GM23338 (cell line): ENCODE results near the gene CHN1. TPM values are rescaled to one million over a fixed set of nuclear protein-coding genes. Genes with fewer than 3 reads are reported as not detected.

Experiments
- ATAC-seq: fragments of 200-7000 bp; cut with Tn5 transposase; 3 replicates; pipeline ENCODE4 v1.9.1; 2020
- DNase-seq: peaks from one replicate; pipeline ENCODE4 v3.0.0-alpha.2; 2015; ENCODE audit warnings: low spot score
- H2AFZ ChIP-seq: fragments of 200-600 bp; sonication (generic); 2 replicates; pipeline ENCODE4 v1.8.0; 2016; ENCODE audit warnings: antibody characterized with exemption, mild to moderate bottlenecking, moderate library complexity
- H3F3A ChIP-seq: fragments of 200-600 bp; sonication (generic); replicated peaks from 2 replicates; pipeline ENCODE4 v1.8.0; 2017; ENCODE audit warnings: antibody characterized with exemption, mixed run types, low read depth
- H3K27ac ChIP-seq: fragments of 200-600 bp; sonication (generic); 2 replicates; pipeline ENCODE4 v1.6.1; 2016; ENCODE audit warnings: low read depth
- H3K27me3 ChIP-seq: fragments of 200-600 bp; sonication (generic); 2 replicates; pipeline ENCODE4 v1.8.0; 2016; ENCODE audit warnings: mild to moderate bottlenecking, mixed run types, moderate library complexity; ENCODE audit not compliant: insufficient read depth
- H3K36me3 ChIP-seq: fragments of 200-600 bp; sonication (generic); 2 replicates; pipeline ENCODE4 v1.8.0; 2016; ENCODE audit warnings: mild to moderate bottlenecking; ENCODE audit not compliant: insufficient read depth
- H3K4me1 ChIP-seq: fragments of 200-600 bp; sonication (generic); 2 replicates; pipeline ENCODE4 v1.8.0; 2016; ENCODE audit warnings: mild to moderate bottlenecking, moderate library complexity; ENCODE audit not compliant: insufficient read depth
- H3K4me2 ChIP-seq: fragments of 200-600 bp; sonication (generic); 2 replicates; pipeline ENCODE4 v1.7.1; 2017; ENCODE audit warnings: mixed run types
- H3K4me3 ChIP-seq: fragments of 200-600 bp; sonication (generic); 2 replicates; pipeline ENCODE4 v1.6.1; 2016; ENCODE audit warnings: mixed run types
- H3K79me2 ChIP-seq: fragments of 200-600 bp; sonication (generic); replicated peaks from 2 replicates; pipeline ENCODE4 v1.8.0; 2017; ENCODE audit warnings: mild to moderate bottlenecking; ENCODE audit not compliant: insufficient read depth
- H3K9me2 ChIP-seq: fragments of 200-600 bp; sonication (generic); 2 replicates; pipeline ENCODE4 v1.8.0; 2017; ENCODE audit not compliant: insufficient read depth
- H4K20me1 ChIP-seq: fragments of 200-600 bp; sonication (generic); replicated peaks from 2 replicates; pipeline ENCODE4 v1.8.0; 2017; ENCODE audit warnings: mild to moderate bottlenecking; ENCODE audit not compliant: insufficient read depth
- H3K27ac Mint-ChIP-seq: 2 replicates; pipeline ENCODE4 v1.8.0; 2020; ENCODE audit warnings: inconsistent platforms, mild to moderate bottlenecking, moderate library complexity, mixed read lengths
- H3K27me3 Mint-ChIP-seq: 3 replicates; pipeline ENCODE4 v1.8.0; 2022; ENCODE audit warnings: low read depth, mild to moderate bottlenecking, moderate library complexity, mixed read lengths, inconsistent platforms; ENCODE audit not compliant: insufficient read depth, poor library complexity
- H3K36me3 Mint-ChIP-seq: 3 replicates; pipeline ENCODE4 v1.8.0; 2021; ENCODE audit warnings: low read depth, mild to moderate bottlenecking, inconsistent platforms, moderate library complexity, mixed read lengths
- H3K4me1 Mint-ChIP-seq: 3 replicates; pipeline ENCODE4 v1.8.0; 2020; ENCODE audit warnings: mild to moderate bottlenecking, inconsistent platforms, mixed read lengths
- H3K4me3 Mint-ChIP-seq: 3 replicates; pipeline ENCODE4 v1.8.0; 2021; ENCODE audit warnings: moderate library complexity, mild to moderate bottlenecking, inconsistent platforms, mixed read lengths
- H3K9me3 Mint-ChIP-seq: 3 replicates; pipeline ENCODE4 v1.8.0; 2020; ENCODE audit warnings: moderate library complexity, mild to moderate bottlenecking, inconsistent platforms, mixed read lengths
- CREB1 ChIP-seq: fragments of 250-450 bp; sonication (Bioruptor Pico); IDR thresholded peaks from 2 replicates; pipeline ENCODE4 v1.5.0; 2020; ENCODE audit warnings: low read depth, mild to moderate bottlenecking, moderate library complexity
- CTCF ChIP-seq, 2 experiments: fragments of 200-600 bp in 1 of 2; sonication (generic) in 1 of 2; conservative IDR thresholded peaks; 2 replicates each; pipeline versions ENCODE4 v1.5.1 to v1.6.1; 2016 to 2017; ENCODE audit warnings: antibody characterized with exemption in 2 of 2, low read depth in 2 of 2, mild to moderate bottlenecking in 2 of 2, moderate library complexity in 1 of 2
- EZH2phosphoT487 ChIP-seq: fragments of 200-600 bp; sonication (generic); IDR thresholded peaks from one replicate; pipeline ENCODE4 v1.8.1; 2018; ENCODE audit warnings: antibody characterized with exemption; ENCODE audit not compliant: unreplicated experiment
- POLR2AphosphoS5 ChIP-seq: IDR thresholded peaks from 2 replicates; pipeline ENCODE4 v1.6.1; 2016; ENCODE audit warnings: antibody characterized with exemption, low read depth
- REST ChIP-seq: IDR thresholded peaks from one replicate; pipeline ENCODE4 v1.6.1; 2018; ENCODE audit warnings: antibody characterized with exemption; ENCODE audit not compliant: unreplicated experiment
- ZNF331 ChIP-seq: fragments of 250-450 bp; sonication (Bioruptor Pico); IDR thresholded peaks from 2 replicates; pipeline ENCODE4 v1.5.0; 2020; ENCODE audit warnings: low read depth, mild to moderate bottlenecking, moderate library complexity
- polyA plus RNA-seq: library from polyadenylated mRNA; unstranded; fragments of >200 nt; fragmentation: Nextera tagmentation; extraction: Ambion mirVana; gene quantifications from 2 replicates; pipeline ENCODE4 v1.2.1, GENCODE V29; 2016
- total RNA-seq: library from RNA; depleted of rRNA; stranded (reverse); fragments of >200 nt; shearing (Covaris generic); gene quantifications from 2 replicates; pipeline ENCODE4 v1.2.3, GENCODE V29; 2014

CHN1 gene
- total and polyA plus RNA-seq, 2 experiments from 2014 or later: 28.1 to 36.5 TPM

GRCh38 chr2:174963437-174964400, 41.5 kb downstream of the CHN1 start:
- Histone ChIP-seq H3K4me1 (peaks cover 64% of the 10 kb centered on the region), H3K36me3 (no peaks in the 10 kb centered on the region), H3K4me3 (peak overlapping the region; percentile 3; the same call in 1 of the 2 replicates), H3K9me2 (no peaks in the 10 kb centered on the region), H3K27me3 (no peaks in the 10 kb centered on the region), H4K20me1 (no peaks in the 10 kb centered on the region), H3K79me2 (peaks cover 77% of the 10 kb centered on the region), H3F3A (peaks cover 5% of the 10 kb centered on the region; the same call in 1 of the 2 replicates), H2AFZ (no peak overlapping the region), H3K4me2 (peak overlapping the region; percentile 27), H3K27ac (peak overlapping the region; percentile 84)
- TF ChIP-seq REST: no peak
- no peak for TF ChIP-seq CTCF (conservative IDR thresholded peaks at IDR 0.05; ENCODE audit: low read depth in 2 of 2)
- no peak for TF ChIP-seq CREB1 (CRISPR knock-in tag)
- no peak for TF ChIP-seq EZH2phosphoT487
- no peak for TF ChIP-seq POLR2AphosphoS5
- Mint-ChIP-seq H3K27ac (peak overlapping the region; percentile 90), H3K27me3 (peaks cover 2% of the 10 kb centered on the region), H3K4me3 (no peak overlapping the region), H3K9me3 (no peaks in the 10 kb centered on the region; the same call in 2 of the 3 replicates), H3K4me1 (peaks cover 56% of the 10 kb centered on the region), H3K36me3 (peaks cover 13% of the 10 kb centered on the region; the same call in 2 of the 3 replicates)
- DNase-seq: no peak
- ATAC-seq: peak; percentile 23

- Mint-ChIP-seq H3K27me3 (no peaks in the 10 kb centered on the region), H3K27ac (peak overlapping the region; percentile 63), H3K4me3 (no peak overlapping the region), H3K36me3 (peaks cover 14% of the 10 kb centered on the region), H3K9me3 (no peaks in the 10 kb centered on the region; the same call in 2 of the 3 replicates), H3K4me1 (peaks cover 39% of the 10 kb centered on the region)
- Histone ChIP-seq H3K79me2 (peaks cover 81% of the 10 kb centered on the region), H3K36me3 (no peaks in the 10 kb centered on the region), H3K27ac (peak overlapping the region; percentile 67; the same call in 1 of the 2 replicates), H3K27me3 (no peaks in the 10 kb centered on the region), H3K4me3 (no peak overlapping the region), H4K20me1 (no peaks in the 10 kb centered on the region), H3K4me2 (peak overlapping the region; percentile 40), H2AFZ (no peak overlapping the region), H3K4me1 (peaks cover 33% of the 10 kb centered on the region), H3F3A (peaks cover 5% of the 10 kb centered on the region; the same call in 1 of the 2 replicates), H3K9me2 (no peaks in the 10 kb centered on the region)
- ATAC-seq (peak; percentile 21; the same call in 1 of the 3 replicates), DNase-seq (no peak)
- no peak for TF ChIP-seq ZNF331
These were observed 45.4 kb downstream of the CHN1 start for GRCh38 chr2:174959787-174960186.
